Activated T-cell treated with anti-CD3 and anti-CD28 coated beads, Interleukin-2, amount 50 U/mL, for 4 hours (primary cell): ENCODE data around the gene BOD1L1. TPM values are rescaled to one million over a fixed set of nuclear protein-coding genes. Genes with fewer than 3 reads are reported as not detected.
"Not testable (repeated sequence)": the region's sequence is repeated elsewhere in the genome, so short reads cannot be mapped to it uniquely, and the experiment has no call there.

Source experiments
- ATAC-seq, 2 donors: fragments of 200-7000 bp; cut with Tn5 transposase; one replicate each; pipeline ENCODE4 v1.10.0; 2021
- DNase-seq: peaks from one replicate; pipeline ENCODE4 v3.0.0-alpha.2; 2020
- H3K27me3 Mint-ChIP-seq: one replicate; pipeline ENCODE4 v1.8.0; 2021; ENCODE audit warnings: low read depth, mixed read lengths
- H3K36me3 Mint-ChIP-seq: one replicate; pipeline ENCODE4 v1.8.0; 2022; ENCODE audit warnings: mixed read lengths; ENCODE audit not compliant: insufficient read depth
- H3K4me1 Mint-ChIP-seq: one replicate; pipeline ENCODE4 v1.8.0; 2021; ENCODE audit warnings: low read depth, mixed read lengths
- H3K4me3 Mint-ChIP-seq: one replicate; pipeline ENCODE4 v1.8.0; 2021; ENCODE audit warnings: mild to moderate bottlenecking, moderate library complexity, mixed read lengths
- H3K9me3 Mint-ChIP-seq: one replicate; pipeline ENCODE4 v1.8.0; 2021; ENCODE audit warnings: mixed read lengths
- total RNA-seq, 3 donors: library from RNA; stranded (reverse); gene quantifications; one replicate each; pipeline ENCODE4 v1.2.1, GENCODE V29; 2021

BOD1L1 gene
- total RNA-seq, 3 donors from 2014 or later, result 28.7 to 34.1 (median 32.5) TPM

DNA sequence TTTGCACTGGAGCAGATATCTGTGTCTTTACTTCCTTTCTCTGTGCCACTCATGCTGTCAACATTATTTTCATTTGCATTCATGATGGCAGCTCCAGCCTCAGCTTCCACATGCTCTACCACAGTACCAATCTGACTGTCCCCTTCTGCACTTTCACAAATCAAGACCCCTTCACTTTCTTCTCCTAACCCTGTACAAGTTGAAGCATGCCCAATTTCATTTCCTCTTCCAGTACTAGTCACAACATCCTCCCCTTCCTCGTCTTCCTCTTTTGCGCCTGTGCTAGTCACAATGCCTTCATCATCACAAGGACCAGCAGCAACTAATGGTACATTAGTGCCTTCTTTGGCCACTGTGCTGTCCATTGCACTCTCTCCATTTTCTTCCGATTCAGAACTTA is 26.5 kb downstream of the BOD1L1 start:
- DNase-seq (no peak), ATAC-seq (no peak)
- H3K4me1 Mint-ChIP-seq, result peaks cover 6% of the 10 kb centered on the region
- H3K36me3 Mint-ChIP-seq, result peaks cover 64% of the 10 kb centered on the region
- H3K9me3 Mint-ChIP-seq, result no peaks in the 10 kb centered on the region
- no peaks in the 10 kb centered on the region for H3K27me3 Mint-ChIP-seq
- H3K4me3 Mint-ChIP-seq, result no peak overlapping the region

DNA sequence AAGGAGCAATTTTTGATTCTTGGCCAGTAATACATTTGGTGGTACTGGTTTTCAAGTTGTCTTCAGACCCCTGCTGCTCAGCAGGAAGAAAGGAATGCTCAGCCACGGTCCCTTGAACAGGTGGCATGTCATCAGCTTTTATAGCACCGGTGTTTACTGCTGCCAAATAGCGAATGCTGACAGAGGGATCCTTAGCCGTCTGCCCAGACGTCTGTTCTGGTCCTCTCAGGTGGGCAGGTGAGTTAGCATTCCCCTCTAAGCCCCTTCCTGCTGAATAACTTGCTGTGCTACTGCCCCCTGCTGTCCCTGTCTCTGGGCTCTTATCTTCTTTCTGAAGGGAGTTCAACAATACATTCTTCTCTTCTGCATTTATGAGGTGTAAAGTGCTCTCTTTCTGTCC is 28.4 kb downstream of the BOD1L1 start:
- no peak for ATAC-seq
- no peak for DNase-seq
- Mint-ChIP-seq H3K4me1 (peaks cover 6% of the 10 kb centered on the region), H3K9me3 (no peaks in the 10 kb centered on the region), H3K36me3 (peaks cover 65% of the 10 kb centered on the region), H3K27me3 (no peaks in the 10 kb centered on the region), H3K4me3 (no peak overlapping the region)

DNA sequence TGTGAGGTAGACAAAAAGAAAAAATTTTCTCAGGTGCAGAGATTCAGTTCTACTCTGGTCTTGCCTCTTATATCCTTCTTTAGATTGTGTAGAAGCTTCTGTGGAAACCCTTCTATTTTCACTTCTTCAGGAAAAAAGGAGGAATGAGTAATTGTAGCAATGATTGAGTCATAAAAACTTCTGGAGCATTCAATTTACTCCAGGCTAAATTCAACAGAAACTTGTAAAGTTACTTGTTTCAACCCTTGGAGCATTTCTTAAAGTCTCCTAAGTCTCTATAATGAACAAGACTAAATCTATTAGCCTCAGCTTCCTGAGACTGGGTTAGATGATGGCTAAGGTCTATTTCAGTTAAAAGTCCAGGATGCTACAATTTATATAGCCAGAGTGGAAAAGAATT is 29.9 kb downstream of the BOD1L1 start:
- no peak overlapping the region for H3K4me3 Mint-ChIP-seq
- H3K36me3 Mint-ChIP-seq, result peaks cover 49% of the 10 kb centered on the region
- H3K9me3 Mint-ChIP-seq, result no peaks in the 10 kb centered on the region
- peaks cover 6% of the 10 kb centered on the region for H3K4me1 Mint-ChIP-seq
- no peaks in the 10 kb centered on the region for H3K27me3 Mint-ChIP-seq
- ATAC-seq (no peak), DNase-seq (no peak)

DNA sequence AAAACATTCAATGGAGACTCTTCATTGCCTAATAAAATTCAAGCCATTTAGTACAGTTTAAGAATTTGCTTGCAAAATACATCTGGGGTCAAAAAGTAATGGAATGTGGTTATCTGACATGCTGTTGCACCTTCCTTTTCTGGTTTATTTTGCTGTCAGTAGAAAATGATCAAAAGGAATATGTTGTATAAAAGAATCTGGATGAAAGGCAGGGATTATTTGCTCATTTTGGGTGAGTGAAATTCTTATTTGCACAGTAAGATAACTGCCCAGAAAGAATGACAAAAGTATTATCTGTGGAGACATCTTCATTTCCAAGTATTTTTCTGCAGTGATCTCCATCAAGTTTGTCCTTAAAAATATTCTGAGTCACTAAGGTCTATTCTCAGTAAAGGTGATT is 30.4 kb downstream of the BOD1L1 start:
- Mint-ChIP-seq H3K36me3 (peaks cover 47% of the 10 kb centered on the region), H3K4me3 (no peak overlapping the region), H3K9me3 (no peaks in the 10 kb centered on the region), H3K4me1 (peaks cover 6% of the 10 kb centered on the region), H3K27me3 (no peaks in the 10 kb centered on the region)
- no peak for DNase-seq
- no peak for ATAC-seq

DNA sequence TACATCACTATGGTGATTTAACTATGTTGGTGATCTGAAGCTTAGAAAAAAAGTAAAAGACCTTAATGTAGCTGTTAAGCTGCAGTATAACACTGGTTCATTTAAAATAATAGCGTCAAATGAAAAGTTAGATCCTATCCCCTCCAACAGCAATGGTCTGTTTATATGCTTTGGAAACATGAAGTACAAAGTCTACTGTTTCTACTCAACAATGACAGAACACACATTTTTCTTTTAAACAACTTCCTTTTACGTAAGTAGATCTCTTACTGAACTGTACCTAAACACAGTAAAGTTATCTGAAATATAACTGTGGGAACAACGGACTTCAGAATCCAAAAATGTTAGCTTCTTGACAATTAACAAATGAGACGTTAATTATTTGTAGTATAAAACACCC is 35.3 kb downstream of the BOD1L1 start:
- H3K4me1 Mint-ChIP-seq, result no peaks in the 10 kb centered on the region
- DNase-seq (no peak), ATAC-seq (no peak)
- no peak overlapping the region for H3K4me3 Mint-ChIP-seq
- peaks cover 33% of the 10 kb centered on the region for H3K36me3 Mint-ChIP-seq
- no peaks in the 10 kb centered on the region for H3K27me3 Mint-ChIP-seq
- H3K9me3 Mint-ChIP-seq, result no peaks in the 10 kb centered on the region

DNA sequence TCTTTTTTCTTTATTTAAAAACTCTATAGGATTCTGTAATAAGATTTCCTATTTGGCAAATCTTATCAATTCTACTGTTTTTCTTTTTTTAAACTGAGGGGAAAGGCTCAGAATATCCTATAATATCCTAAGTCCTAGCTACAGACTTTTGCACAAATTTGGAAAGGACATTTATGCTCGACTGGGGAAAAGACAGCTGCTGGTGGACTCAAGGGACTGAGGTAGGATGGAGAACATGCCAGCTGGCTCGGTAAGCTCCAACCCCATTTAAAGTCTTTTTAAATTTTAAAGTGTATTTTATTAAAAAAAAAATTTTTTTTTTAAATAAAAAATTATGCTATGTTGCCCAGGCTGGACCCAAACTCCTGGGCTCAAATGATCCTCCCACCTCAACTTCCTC is 36.8 kb downstream of the BOD1L1 start:
- Mint-ChIP-seq H3K36me3 (peaks cover 24% of the 10 kb centered on the region), H3K4me3 (no peak overlapping the region), H3K27me3 (no peaks in the 10 kb centered on the region), H3K4me1 (no peaks in the 10 kb centered on the region), H3K9me3 (no peaks in the 10 kb centered on the region)
- ATAC-seq (no peak), DNase-seq (no peak)

DNA sequence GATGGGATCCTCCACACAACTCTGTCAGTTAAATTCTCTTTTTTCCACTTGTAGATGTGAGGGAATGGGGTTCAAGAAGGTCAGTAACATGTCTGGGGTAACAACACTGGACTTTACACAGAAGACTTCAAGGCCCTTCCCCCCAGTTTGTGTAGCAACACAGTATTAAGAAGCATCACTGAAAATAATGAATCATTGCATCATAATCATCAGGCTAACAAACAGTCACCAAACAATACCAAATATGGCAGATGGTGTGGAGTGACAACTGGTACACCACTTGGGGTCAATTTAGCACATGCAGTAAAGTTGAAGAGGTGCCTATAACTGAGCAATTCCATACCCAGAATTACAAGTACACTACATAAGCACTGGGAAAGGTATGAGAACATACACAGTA is 38.6 kb downstream of the BOD1L1 start:
- H3K36me3 Mint-ChIP-seq, result peaks cover 25% of the 10 kb centered on the region
- H3K4me1 Mint-ChIP-seq, result no peaks in the 10 kb centered on the region
- no peaks in the 10 kb centered on the region for H3K27me3 Mint-ChIP-seq
- DNase-seq, result no peak
- ATAC-seq, result no peak
- H3K9me3 Mint-ChIP-seq, result no peaks in the 10 kb centered on the region
- no peak overlapping the region for H3K4me3 Mint-ChIP-seq

DNA sequence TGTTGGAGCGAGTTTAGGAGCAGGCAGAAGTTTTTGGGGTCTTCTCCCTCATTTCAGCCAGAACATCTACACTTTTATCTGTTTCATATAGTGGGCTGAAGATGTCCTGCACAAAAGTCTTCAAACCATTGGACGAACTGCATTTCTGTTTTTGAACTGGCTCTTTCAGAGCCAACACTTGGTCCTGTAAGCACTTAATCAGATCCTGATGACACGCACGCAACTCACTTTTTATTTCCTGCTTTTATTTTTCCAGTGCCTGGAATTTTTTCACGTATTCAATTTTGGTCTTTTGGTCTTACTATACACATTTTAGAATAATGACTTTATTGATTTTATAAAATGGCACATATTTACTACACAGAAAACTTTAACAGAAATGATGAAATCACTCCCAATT is 43.0 kb downstream of the BOD1L1 start:
- Mint-ChIP-seq H3K4me1 (no peaks in the 10 kb centered on the region), H3K27me3 (no peaks in the 10 kb centered on the region), H3K4me3 (no peak overlapping the region), H3K36me3 (peaks cover 35% of the 10 kb centered on the region), H3K9me3 (no peaks in the 10 kb centered on the region)
- DNase-seq (no peak), ATAC-seq (no peak)

DNA sequence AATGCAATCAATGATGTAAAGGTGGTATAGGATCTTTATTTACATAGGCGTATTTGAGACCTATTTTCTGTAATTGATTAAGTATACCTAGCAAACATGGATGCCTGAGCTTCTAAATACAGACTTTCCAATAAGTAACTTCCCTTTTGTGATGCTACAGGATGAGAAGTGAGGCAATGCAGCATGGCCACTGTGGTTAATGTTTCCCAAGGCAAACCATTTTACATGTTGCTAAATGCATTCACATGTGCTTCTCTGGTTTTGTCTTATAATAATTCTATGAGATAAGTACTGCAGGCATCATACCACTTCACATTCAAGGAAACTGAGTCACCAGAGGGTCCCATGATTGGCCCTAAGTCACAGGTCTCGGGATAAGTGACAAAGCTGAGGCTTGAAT is 47.5 kb downstream of the BOD1L1 start:
- H3K4me3 Mint-ChIP-seq, result no peak overlapping the region
- no peak for DNase-seq
- peaks cover 42% of the 10 kb centered on the region for H3K36me3 Mint-ChIP-seq
- no peaks in the 10 kb centered on the region for H3K27me3 Mint-ChIP-seq
- no peaks in the 10 kb centered on the region for H3K9me3 Mint-ChIP-seq
- no peak for ATAC-seq
- H3K4me1 Mint-ChIP-seq, result no peaks in the 10 kb centered on the region

DNA sequence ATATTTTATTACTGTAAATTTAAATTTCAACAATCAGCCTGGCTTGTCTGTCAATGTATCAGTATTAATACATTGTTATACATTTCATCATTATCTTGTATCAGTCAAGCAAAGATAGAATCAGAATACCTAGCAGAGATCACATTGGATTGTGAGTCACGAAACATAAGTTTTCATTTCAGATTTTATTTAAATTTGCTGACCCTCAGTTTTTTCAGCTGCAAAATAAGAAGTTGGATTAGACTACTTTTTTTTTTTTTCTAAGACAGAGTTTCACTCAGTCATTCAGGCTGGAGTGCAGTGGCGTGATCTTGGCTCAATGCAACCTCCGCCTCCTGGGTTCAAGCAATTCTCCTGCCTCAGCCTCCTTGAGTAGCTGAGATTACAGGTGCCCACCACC is 49.9 kb downstream of the BOD1L1 start:
- Mint-ChIP-seq H3K36me3 (peaks cover 41% of the 10 kb centered on the region), H3K4me3 (no peak overlapping the region), H3K9me3 (no peaks in the 10 kb centered on the region), H3K4me1 (no peaks in the 10 kb centered on the region), H3K27me3 (no peaks in the 10 kb centered on the region)
- ATAC-seq (no peak), DNase-seq (no peak)

DNA sequence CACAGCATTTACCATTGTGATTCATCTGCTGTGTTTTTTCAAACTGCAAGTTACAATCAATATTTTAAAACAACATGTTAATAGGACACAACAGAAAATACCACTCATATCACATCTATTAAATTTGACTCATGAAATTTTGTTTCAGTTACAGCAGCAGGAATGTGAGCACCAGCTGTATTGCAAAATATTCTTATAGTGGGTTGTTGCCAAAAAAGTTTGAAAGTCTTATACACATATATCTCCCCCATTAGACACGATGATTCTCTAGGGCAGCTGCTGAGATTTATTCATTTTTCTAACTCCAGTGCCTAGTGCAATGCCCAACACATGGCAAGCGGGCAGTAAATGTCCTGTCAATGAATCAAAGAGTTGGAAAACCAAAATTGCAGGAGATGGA is 56.6 kb downstream of the BOD1L1 start:
- ATAC-seq, result no peak
- peaks cover 51% of the 10 kb centered on the region for H3K36me3 Mint-ChIP-seq
- H3K9me3 Mint-ChIP-seq, result no peaks in the 10 kb centered on the region
- no peak for DNase-seq
- H3K4me1 Mint-ChIP-seq, result no peaks in the 10 kb centered on the region
- no peak overlapping the region for H3K4me3 Mint-ChIP-seq
- no peaks in the 10 kb centered on the region for H3K27me3 Mint-ChIP-seq

DNA sequence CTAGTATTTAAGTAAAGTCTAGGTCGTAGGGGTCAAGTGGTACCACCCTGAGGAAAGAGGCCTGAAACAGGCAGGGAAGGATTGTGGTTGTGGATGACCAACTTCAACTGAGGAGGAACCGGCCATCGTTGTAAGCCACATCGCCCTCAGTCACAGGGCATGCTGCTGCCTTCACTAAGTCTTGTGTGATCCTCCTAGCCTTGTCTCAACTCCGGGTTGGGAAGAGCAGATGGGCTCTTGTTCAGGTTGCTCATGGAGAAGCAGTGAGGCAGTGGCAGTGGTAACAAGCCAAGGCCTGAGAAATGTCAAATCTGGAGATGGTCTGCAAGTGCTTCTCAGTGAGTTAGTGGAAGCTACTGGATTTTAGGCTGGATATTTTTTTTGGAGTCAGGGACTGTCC is 60.4 kb downstream of the BOD1L1 start:
- Mint-ChIP-seq H3K9me3 (no peaks in the 10 kb centered on the region), H3K36me3 (peaks cover 39% of the 10 kb centered on the region), H3K4me3 (no peak overlapping the region), H3K4me1 (no peaks in the 10 kb centered on the region), H3K27me3 (no peaks in the 10 kb centered on the region)
- no peak for ATAC-seq
- no peak for DNase-seq

DNA sequence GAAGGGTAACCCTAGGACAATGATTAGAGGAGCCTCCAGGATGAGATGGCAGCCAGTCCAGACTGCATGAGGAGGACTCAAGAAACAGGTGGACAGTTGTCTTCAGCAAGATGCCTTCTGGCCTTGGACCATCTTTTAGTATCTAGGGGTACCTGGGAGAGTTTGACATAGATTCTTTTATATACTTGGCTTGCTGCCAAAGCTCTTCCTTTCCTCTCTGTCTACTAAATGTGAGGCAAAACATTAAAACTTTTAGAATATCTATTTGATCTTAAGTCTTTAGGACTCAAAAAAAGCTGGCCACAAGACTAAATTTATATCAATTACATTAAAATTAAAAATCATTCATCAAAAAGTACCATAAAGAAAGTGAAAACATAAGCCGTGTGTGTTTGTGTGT is 64.6 kb downstream of the BOD1L1 start:
- no peak for ATAC-seq
- Mint-ChIP-seq H3K4me3 (no peak overlapping the region), H3K9me3 (no peaks in the 10 kb centered on the region), H3K36me3 (peaks cover 7% of the 10 kb centered on the region), H3K27me3 (no peaks in the 10 kb centered on the region), H3K4me1 (no peaks in the 10 kb centered on the region)
- no peak for DNase-seq

DNA sequence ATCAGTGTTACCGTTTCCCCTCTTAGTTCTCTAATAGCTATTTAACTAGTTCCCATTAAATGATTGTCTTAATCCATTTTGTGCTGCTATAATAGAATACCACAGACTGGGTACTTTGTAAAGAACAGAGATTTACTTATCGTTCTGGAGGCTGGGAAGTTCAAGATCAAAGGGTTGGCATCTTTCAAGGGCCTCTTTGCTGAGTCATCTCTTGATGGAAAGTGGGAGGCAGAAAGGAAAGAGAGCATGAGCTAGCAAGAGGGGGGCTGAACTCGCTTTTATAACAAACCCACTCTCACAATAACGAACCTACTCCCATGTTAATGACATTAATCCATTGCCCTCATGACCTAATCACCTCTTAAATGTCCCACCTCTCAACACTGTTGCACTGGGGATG is 65.9 kb downstream of the BOD1L1 start:
- H3K36me3 Mint-ChIP-seq, result peaks cover 5% of the 10 kb centered on the region
- DNase-seq, result no peak
- no peak for ATAC-seq
- H3K27me3 Mint-ChIP-seq, result peaks cover 3% of the 10 kb centered on the region
- H3K4me1 Mint-ChIP-seq, result no peaks in the 10 kb centered on the region
- no peak overlapping the region for H3K4me3 Mint-ChIP-seq
- no peaks in the 10 kb centered on the region for H3K9me3 Mint-ChIP-seq

DNA sequence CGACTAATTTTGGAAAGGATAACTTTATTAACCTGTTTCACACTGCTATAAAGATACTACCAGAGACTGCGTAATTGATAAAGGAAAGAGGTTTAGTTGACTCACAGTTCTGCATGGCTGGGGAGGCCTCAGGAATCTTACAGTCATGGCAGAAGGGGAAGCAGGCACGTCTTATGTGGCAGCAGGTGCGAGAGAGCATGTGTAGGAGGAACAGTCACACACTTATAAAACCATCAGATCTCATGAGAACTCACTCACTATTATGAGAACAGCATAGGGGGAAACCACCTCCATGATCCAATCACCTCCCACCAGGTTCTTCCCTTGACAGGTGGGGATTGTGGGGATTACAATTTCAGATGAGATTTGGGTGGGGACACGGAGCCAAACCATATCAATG is 67.4 kb downstream of the BOD1L1 start:
- H3K36me3 Mint-ChIP-seq, H3K4me3 Mint-ChIP-seq, H3K9me3 Mint-ChIP-seq, H3K27me3 Mint-ChIP-seq, ATAC-seq, DNase-seq, H3K4me1 Mint-ChIP-seq: not testable (repeated sequence)

DNA sequence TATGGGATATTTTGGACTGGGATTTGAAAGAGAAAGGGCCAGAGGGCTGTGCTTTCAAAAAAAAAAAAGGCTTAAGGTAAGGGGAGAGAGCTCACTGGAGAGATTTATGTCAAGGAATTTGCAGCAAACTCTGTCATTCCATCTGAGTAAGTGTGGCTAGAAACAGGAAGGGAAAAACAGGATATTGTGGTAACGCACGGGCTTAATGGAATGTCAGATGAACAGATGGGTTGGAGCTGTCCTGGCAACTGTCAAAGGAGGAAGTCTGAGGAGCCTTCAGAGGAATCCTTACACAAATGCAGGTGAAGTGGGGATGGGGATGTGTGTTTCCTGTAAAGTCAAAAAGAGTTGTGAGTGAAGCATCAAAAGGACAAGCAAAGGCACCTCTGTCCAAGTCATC is 68.1 kb downstream of the BOD1L1 start:
- no peak overlapping the region for H3K4me3 Mint-ChIP-seq
- no peaks in the 10 kb centered on the region for H3K36me3 Mint-ChIP-seq
- ATAC-seq, result no peak
- peaks cover 5% of the 10 kb centered on the region for H3K27me3 Mint-ChIP-seq
- DNase-seq, result no peak
- no peaks in the 10 kb centered on the region for H3K4me1 Mint-ChIP-seq
- H3K9me3 Mint-ChIP-seq, result no peaks in the 10 kb centered on the region
